Measurements from ENCODE around the gene CAPN13. TPM values are rescaled to one million over a fixed set of nuclear protein-coding genes. Genes with fewer than 3 reads are reported as not detected.

The CAPN13 gene
- polyA plus RNA-seq, 3 donors = 0.93 to 2.0 (median 1.7) TPM

DNA sequence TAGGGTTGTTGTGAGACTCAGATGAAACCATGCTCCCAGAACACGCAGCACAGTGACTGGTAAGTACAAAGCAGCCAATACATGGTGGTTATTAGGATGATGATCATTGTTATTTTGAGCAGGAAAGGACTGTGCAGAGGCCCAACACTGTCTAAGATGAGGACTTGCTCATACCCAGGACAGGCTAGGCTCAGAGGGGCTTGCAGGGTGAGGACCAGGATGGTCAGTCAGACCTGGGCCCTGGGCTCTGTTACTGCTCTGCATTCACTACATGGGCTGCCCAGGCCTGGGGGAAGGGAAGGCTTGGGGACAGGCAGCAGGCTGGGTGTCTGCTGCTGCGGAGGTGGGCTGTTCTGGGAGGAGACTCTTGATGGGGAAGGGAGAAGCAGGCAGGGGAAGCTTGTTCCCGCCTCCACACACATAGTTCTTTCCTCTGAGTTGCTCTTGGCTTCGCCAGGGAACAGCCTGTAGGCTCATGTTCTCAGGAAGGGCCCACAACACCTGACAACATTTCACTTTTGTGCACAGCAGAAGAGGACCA is 17.5 kb downstream of the CAPN13 start:
- no peak for DNase-seq (ENCODE audit: low read depth in 3 of 3, low spot score in 2 of 3)

DNA sequence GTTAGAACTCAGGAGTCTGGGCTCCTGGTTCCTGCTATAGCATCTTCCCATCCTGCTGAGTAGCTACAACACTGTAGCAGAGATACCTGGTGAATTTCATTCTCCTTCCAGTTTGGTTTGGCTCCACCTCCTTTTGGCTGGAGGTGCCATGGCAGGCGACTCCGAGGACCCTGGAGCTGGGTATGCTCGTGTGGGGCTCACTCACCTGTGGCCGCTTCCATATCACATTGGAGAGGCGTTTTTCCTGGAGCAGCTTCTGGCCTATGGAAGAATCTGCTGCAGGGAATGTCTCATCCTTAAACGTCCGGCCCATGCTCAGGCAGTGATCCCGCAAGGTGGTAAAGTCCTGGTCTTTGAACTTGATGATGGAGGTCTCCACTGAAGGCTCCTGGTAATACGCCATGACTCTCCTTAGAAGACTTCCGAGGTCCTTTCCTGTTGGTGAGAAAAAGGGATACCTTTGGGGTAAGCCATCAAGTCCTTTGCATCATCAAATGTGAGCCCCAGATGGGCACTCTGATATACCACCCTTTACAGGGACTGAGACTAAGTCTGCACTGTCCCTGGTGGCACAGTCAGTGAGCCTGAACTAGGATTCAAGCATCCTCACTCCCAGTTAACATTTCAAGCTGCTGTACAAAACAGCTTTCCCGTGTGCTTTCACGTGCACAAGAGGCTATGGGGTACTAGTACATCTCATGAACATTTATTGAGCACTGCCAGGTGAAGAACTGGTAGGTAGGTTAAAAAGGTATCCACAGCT is 20.1 kb downstream of the CAPN13 start:
- no peak for DNase-seq (ENCODE audit: low read depth in 3 of 3, low spot score in 2 of 3)

DNA sequence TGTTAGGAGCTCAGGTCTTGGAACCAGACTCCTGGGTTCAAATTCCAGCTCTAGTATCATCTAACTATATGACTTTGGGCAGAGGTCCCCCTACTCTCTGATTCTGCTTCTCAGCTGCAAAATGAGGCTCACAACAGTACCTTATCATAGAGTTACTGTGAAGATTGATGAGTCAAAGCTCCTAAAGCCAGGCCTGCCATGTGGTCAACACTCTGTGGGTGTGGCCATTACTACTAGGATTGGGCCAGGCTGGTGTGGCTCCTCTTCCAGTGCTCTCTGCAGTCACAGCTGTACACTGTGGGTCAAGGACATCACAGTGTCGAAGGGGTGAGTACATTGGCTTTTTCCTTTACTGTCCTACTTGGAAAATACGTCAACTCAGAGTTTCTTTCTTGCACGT is 22.6 kb downstream of the CAPN13 start:
- DNase-seq (ENCODE audit: low read depth in 3 of 3, low spot score in 2 of 3) = no peak

DNA sequence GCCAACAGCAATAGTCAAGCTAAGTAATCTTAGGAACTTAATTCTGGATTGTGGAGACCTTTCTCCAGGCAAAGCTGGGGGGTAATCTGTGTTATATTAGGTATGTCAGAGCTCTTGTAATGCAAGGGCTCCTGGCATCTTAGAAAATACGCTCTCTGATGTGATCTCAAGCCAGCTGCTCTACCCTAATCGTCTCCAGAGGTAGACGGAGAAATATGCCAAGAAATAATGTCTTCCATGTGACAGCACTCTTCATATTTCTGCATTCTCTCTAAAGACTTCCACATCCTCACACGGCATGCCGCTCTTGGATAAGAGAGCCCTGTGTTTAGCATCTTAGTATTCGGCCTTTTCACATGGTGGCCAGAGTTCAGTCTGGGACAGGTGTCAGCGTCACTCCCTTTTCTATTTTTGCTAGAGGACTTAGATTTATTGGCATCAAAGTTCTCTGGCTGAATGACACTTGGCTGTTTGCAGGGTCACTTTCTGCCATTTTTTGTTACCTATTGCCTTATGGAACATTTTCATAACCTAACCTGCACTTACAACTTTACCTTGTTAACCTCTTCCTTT is 25.2 kb downstream of the CAPN13 start:
- no peak for DNase-seq (ENCODE audit: low read depth in 3 of 3, low spot score in 2 of 3)

DNA sequence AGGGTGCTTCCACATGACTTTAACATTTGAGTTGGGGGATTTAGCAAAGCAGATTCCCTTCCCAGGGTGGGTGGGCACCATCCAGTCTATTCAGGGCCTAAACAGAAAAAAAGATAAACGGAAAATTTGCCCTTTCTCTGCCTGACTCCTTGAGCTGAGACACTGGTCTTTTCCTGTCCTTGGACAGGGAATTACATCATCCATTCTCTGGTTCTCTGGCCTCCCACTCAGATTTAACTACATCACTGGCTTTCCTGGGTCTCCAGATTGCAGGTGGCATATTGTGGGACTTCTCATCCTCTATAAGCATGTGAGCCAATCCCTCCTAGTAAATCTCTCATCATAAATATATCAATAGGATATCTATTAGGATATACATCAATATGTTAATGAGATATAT is 25.8 kb downstream of the CAPN13 start:
- no peak for DNase-seq (ENCODE audit: low read depth in 3 of 3, low spot score in 2 of 3)

DNA sequence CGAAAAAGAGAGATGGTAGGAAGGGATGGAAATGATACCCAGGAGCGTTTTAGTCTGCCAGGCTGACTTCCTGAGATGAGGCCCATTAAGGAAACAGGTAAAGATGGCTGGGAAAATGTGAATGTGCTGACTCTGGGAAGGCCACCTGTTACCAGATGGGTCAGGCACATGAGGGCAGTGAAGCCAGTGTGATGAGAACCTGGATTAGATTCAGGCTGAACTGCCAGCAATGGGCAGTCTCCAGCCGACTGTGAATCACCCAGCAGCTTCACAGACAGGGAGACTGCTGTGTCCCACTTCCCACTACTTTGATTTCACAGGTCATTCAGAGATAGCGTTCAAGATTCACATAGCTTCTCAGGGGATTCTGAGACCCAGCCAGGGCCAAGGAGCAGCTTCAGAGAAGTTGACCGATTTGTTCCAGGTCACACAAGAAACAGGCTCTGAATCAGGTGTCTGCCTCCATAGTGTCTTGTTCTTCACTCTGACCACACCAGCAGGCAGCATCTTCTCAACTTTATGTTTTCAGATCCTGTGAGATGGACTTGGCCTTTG is 26.4 kb downstream of the CAPN13 start:
- no peak for DNase-seq (ENCODE audit: low read depth in 3 of 3, low spot score in 2 of 3)

DNA sequence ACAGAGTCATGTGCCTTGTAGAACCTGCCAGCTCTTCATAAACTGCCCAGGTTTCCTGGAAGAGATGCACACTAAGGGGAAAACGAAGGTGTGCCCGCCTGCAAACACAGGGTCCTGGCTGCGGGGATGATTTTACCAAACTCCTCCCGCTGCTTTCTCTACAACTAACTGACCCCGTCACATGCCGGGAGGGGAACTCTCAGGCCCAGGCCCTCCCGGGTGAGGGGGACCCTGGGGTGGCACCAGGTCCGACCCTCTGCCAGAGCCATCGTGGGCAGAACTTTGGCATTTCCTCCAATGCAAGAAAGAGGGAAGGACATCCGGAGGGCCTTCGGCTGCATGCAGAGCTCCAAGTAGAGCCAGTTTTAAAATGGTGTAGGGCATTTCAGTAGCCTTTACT is 28.6 kb downstream of the CAPN13 start:
- no peak for DNase-seq (ENCODE audit: low read depth in 3 of 3, low spot score in 2 of 3)

DNA sequence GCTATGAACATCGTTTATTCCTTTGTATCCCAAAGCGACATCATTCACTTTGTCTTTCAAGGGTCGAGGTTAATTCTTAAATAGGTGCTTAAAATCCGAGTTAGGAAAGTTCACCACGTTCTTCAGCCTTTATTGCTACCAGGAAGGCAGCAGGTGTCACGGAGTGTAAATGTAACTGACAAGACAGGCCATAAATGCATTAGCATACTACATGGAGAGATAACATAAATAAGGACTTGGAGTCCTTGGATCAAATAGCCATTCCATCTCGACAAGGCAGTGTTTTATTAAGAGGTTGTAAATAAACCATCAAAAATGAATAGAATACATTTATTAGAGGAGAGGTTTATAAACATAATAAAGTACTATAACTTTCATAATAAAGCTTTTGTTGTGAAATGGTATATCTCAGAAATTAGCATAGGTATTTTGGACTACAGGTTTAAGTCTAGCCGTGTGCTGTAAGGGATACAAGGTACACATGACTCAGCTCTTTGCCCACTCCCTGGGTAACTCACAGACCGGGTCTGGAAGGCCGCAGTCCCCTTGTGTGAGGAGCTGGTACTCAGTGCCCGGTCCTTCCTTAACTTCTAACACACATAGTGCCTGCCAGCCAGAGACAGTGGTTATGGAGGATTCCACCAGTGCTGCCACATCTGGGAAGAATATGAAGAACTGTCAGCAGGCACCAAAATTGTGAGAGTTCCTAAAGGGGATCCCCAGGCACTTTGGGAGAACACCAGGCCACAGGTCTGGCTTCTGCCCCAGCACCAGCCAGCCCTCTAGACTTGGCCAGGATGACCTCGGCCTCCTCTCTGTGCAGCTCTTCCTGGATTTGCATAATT is 29.4 kb downstream of the CAPN13 start:
- DNase-seq (ENCODE audit: low read depth in 3 of 3, low spot score in 2 of 3) = no peak

DNA sequence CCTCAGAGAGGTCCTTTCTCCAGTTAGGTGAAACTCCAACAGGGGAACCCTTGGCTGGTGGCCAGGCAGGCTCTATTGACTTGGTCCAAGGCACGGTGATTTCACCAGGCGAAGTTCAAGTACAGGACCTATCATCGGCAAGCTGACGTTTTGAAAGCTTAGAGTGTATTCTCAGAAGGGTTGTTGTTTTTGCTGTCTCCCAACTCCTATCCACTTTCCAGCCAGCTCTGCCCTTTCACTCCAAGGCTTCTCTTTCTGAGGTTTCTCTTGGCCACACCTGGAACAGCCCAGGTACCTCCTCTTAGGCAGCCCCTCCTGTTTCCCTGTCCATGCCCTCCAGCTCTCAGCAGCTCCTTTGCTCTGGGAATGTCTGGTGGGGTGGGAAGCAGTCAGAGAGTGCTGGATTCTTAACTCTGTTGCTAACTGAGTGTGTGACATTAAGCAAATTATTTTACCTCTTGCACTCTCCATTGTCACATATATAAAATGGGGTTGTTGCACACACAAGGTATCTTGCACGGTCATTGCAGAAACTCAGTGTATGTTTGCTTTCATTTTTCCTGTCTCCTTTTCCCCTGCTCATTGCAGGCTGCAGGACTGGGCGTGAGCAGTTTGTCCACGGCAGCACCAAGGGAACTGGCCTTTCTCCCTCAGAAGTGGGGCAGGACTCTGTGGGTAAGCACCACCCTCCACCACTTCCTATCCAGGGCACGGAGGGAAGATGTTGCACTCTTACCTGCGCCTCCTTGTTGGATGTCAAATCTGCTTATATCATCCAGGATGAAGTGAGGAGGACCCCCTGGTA is 30.2 kb downstream of the CAPN13 start:
- no peak for DNase-seq (ENCODE audit: low read depth in 3 of 3, low spot score in 2 of 3)

DNA sequence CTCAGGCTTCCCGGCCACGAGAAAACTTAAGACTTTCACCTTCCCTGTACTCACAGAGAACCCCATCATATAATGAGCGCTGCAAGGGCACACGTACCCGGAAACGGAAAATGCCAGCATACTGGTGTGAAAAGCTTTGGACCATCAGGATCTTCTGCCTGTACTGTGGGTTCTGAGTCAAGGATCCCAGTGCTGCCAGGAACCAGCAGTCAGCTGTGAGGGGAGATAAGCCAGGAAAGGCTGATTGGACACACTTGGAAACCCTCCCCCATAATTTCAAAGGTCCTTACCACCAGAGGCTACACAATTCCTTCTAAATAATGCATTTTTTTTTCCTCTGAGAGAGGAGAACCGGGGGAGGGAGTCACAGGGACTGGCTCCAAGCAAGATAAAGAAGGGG is 31.4 kb downstream of the CAPN13 start:
- no peak for DNase-seq (ENCODE audit: low read depth in 3 of 3, low spot score in 2 of 3)

DNA sequence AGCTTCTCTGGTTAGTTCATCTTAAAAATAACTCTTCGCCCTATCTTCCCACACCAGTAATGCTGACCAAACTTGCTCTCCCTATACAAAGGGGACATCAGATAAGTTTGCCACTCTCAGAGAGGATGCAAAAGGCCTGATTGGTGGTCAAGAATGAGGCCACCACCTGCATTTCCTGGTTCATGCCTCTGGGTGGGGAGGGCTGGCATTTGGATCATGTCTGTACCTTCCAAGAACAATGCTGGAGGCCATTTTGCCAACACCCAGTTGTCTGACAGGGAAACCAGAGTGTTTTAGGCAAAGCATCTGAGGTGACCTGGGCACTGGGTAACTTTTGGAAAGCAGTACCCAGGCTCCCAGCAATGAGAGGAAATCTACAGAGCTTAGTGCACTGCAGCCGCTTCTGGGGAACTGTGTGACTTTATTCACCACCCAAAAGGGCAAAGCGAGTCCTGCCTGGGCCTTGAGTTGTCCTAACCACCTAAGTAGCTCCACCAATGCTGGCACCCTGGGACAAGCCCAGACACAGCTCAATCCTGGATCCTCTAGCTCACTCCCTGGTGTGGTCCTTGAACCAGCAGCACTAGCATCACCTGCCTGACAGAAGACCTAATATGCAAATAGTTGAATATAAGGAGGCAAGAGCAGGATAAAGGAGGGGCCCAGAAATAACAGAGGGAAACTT is 35.1 kb downstream of the CAPN13 start:
- no peak for DNase-seq (ENCODE audit: low read depth in 3 of 3, low spot score in 2 of 3)

DNA sequence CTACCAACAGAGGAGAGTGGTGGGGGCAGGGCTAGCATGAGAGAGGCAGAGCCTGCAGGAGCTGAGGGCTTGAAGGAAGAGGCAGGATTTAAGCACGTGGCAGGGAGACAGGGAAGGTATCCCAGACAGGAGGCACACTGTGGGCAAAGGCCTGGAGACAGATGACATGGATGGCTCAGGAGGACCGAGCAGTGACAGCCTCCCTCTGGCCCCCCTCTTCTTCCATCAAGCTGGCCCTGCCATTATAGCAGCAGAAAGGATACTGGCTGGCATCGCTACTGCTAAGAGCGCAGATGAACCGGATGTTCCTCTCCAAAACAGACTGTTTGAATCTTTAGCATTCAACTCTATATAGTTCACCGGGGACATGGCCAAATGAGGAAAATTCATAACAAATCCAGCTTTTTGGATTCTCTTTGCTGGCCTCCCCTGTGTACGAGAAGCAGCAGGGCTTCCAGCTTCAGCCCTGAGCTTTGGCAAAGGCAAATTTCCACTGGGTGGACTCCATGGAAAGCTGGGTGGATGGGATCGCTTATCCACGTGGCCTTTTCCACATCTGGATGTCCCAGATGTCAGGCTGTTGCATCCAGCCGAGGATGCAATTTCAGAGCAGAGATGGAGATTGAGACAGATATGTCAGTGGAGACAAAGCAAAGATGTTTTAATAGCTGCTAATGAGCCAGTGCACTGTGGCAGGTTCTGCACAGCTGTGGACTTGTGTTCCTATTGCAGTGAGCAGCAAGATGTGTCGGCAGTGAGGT is 36.2 kb downstream of the CAPN13 start:
- no peak for DNase-seq (ENCODE audit: low read depth in 3 of 3, low spot score in 2 of 3)

DNA sequence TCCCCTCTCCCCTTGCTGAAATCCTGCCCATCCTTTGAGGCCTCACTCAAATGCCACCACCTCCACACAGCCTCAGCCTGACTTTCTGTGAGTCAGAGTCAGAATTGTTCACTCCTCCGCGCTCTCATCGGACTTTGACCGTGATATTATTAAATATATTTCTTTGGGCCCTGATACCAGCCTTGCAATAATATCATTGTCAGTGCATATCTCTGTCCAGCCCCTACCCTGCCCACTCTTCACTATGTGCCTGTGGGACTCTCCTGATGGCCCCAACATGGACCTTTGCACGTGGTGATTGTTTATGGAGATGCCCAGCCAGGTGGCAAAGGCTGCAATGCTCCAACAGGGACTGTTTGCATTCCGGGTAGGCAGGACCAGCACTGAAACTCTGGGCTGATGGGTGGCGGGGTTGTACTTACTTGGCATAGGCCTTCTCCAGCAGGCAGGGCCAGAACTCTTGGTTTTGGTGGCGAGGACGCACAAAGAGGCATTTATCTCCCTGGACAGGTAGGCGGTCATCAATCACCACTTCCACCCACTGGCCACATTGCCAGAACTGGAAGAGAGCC is 37.3 kb downstream of the CAPN13 start:
- no peak for DNase-seq (ENCODE audit: low read depth in 3 of 3, low spot score in 2 of 3)

DNA sequence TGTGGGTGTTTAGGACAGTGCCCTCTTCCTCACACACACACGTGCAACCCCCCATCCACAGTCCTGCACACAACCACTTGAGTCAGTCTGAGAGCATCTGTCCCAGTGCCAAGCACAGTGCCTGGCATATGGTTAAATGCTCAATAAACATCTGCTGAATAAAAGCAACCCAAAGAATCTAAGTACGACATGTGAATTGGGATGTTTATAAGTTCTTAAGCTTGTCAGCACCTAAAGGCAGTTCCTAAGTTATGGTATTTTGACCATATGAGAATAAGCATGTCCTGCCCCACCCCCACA is 37.8 kb downstream of the CAPN13 start:
- DNase-seq (ENCODE audit: low read depth in 3 of 3, low spot score in 2 of 3) = no peak

DNA sequence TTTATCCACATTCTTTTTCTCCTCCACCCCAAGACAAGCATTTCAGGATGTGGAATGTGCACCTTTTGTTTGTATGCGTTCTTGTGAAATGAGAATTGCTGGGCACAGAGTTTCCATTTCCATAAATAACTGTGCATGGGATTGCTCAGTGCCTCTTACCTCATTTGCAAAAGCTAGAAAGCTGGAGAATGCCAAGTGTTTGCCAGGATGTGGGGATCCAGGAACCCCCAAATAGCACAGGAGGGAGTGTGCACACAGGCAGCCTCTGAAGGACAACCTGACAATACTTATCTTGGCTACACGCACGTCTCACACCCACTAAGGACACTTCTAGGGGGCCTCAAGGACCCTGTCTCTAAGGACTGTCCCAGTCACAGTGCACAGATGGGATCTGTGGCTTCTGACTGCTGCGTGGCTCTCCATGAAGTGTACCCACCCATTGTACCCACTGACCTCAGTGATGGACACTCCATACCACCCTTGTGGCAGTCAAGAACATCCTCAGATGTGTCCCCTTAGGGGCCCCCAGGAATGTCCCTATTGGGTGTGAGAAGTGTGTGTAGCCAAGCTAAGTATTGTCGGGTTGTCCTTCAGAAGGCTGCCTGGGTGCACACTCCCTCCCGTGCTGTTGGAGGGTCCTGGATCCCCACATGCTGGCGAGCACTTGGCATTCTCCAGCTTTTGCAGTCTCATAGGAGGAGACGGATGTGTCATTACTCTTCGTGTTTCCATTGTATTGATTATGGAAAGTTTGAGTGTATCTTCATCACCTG is 38.4 kb downstream of the CAPN13 start:
- no peak for DNase-seq (ENCODE audit: low read depth in 3 of 3, low spot score in 2 of 3)

DNA sequence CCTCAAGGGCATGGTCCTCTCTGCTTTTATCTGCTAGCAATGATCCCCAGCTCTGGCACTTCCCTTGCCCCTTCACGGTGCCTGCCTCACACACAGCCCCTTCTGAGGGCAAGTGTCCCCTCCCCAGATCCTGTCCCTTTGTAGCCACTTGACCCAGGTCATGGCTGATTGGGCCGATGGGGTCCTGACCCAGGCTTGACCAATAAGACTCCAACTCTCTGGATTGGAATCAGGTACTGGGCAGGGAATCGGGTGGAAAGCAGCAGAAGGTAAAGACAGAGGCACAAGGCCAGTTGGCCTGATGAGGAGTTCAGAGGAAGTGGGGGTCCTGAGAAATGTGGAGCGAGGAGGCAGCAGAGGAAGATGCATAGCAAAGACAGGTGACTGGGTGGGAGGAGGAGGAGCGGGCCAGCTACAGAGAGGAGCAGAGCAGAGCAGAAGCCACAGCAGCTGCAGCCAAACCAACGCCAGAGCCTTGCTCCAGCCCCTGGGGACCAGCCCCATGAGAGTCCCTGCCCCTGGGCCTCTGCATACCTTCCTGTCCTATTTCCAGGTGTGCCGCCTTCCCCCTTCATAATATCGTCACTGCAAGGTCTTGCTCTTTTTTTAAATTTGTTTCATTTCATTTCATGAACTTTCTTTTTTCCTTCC is 39.1 kb downstream of the CAPN13 start:
- no peak for DNase-seq (ENCODE audit: low read depth in 3 of 3, low spot score in 2 of 3)

DNA sequence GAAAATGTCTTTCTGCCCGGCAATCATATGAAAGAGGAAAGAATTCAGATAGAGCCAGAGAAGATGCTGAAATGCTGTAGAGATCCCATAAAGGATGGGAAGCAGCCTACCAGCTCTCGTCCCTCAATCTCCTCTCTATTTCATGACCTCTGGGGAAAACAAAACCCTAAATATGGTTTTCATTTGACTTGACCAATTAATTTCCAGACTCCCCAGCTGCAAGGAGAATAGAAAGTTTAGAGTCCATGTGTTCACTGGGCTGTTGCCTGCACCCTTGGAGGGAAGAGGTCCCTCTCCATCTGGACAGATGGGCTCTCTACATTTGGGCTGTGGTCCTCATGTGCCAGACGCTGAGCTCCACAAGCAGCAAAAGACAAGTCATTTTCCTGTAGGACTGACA is 40.6 kb downstream of the CAPN13 start:
- DNase-seq (ENCODE audit: low read depth in 3 of 3, low spot score in 2 of 3) = no peak

All from right renal cortex interstitium (tissue), 3 donors.